Measurements from ENCODE around the gene AP3B1. TPM values are rescaled to one million over a fixed set of nuclear protein-coding genes. Genes with fewer than 3 reads are reported as not detected.

The AP3B1 gene
- total and polyA plus RNA-seq, 2 of the 8 experiments (the other 6 are each of a cell fraction or from before 2014, with no cell fraction given) = 45.8 to 48.3 TPM

- Histone ChIP-seq H3K4me2 (ENCODE audit: insufficient read depth in 1 of 2, low read depth in 2 of 2, low read length in 2 of 2) (no peak overlapping the region), H2AFZ (ENCODE audit: low read length) (no peak overlapping the region), H3K27ac (ENCODE audit: low read depth, low read length) (no peak overlapping the region), H3K36me3 (ENCODE audit: control insufficient read depth in 2 of 4, insufficient read depth in 4 of 4, low read length in 3 of 4) (peaks cover 0 to 12% (median 5%) of the 10 kb centered on the region in 4 experiments; a peak in 4 of 8 replicates), H2BK20ac (ENCODE audit: low read length) (no peak overlapping the region), H3K27me3 (replicated peaks in 1 of 4; ENCODE audit: control insufficient read depth in 3 of 4, extremely low read depth in 1 of 4, insufficient read depth in 3 of 4, low read length in 3 of 4) (no peaks in the 10 kb centered on the region), H3K9me3 (ENCODE audit: insufficient read depth in 2 of 2, low read depth in 1 of 2, low read length in 1 of 2) (peaks cover 0 to 8% of the 10 kb centered on the region in 2 experiments; a peak in 2 of 4 replicates), H2BK5ac (ENCODE audit: low read depth, low read length) (no peak overlapping the region), H3K4me1 (replicated peaks in 1 of 4; ENCODE audit: control insufficient read depth in 3 of 4, insufficient read depth in 4 of 4, low read length in 3 of 4) (no peaks in the 10 kb centered on the region), H3K4me3 (ENCODE audit: extremely low read depth in 1 of 4, insufficient read depth in 2 of 4, low read depth in 3 of 4, low read length in 4 of 4) (no peak overlapping the region), H3K79me2 (ENCODE audit: control insufficient read depth in 1 of 2, insufficient read depth in 2 of 2, low read length in 2 of 2) (no peaks in the 10 kb centered on the region), H3K9ac (replicated peaks in 1 of 4; ENCODE audit: extremely low read depth in 1 of 4, low read depth in 3 of 4, low read length in 3 of 4) (no peak overlapping the region), H3K79me1 (ENCODE audit: low read depth, low read length) (no peaks in the 10 kb centered on the region), H4K8ac (ENCODE audit: extremely low read depth, insufficient read depth, low read length) (no peak overlapping the region), H4K20me1 (replicated peaks in 1 of 2; ENCODE audit: control insufficient read depth in 1 of 2, insufficient read depth in 2 of 2, low read length in 2 of 2) (no peaks in the 10 kb centered on the region), H3K23ac (ENCODE audit: insufficient read length) (no peak overlapping the region), H3K4ac (replicated peaks; ENCODE audit: insufficient read length, low read depth, low read length) (no peak overlapping the region), H4K91ac (replicated peaks; ENCODE audit: insufficient read length, low read length) (no peak overlapping the region), H2BK120ac (replicated peaks; ENCODE audit: low read depth, low read length) (no peak overlapping the region), H3K23me2 (ENCODE audit: low read depth, low read length) (no peaks in the 10 kb centered on the region), H3K18ac (ENCODE audit: extremely low read depth, low read length) (no peak overlapping the region), H3K56ac (replicated peaks; ENCODE audit: insufficient read length, low read depth, low read length) (no peak overlapping the region), H3K14ac (ENCODE audit: insufficient read length) (no peak overlapping the region), H2AK5ac (ENCODE audit: low read depth, low read length) (no peak overlapping the region), H4K5ac (ENCODE audit: insufficient read length, low read depth, low read length) (no peak overlapping the region), H2BK15ac (ENCODE audit: low read length) (no peak overlapping the region), H2BK12ac (ENCODE audit: low read depth, low read length) (no peak overlapping the region)
- 90% methylated on average over 2 of the region's 2 CpGs; no CpG with 5 or more reads in 1 of the 2 experiments for WGBS, 2 experiments (ENCODE audit: extremely low coverage in 1 of 2, insufficient coverage in 1 of 2, insufficient read length in 1 of 2, insufficient replicate concordance in 2 of 2, low coverage in 1 of 2, low lambda C conversion rate in 2 of 2, missing lambda C conversion rate in 1 of 2)
- no peak for DNase-seq (ENCODE audit: low read depth in 1 of 2, low spot score in 2 of 2)
- CTCF ChIA-PET (ENCODE audit: partially characterized antibody) = interaction anchor here (0.8 kb wide), 1 partner anchor 12 kb away, joined by 3 read pairs; no protein-coding TSS in a partner anchor
- no peak for FAIRE-seq
- POLR2A ChIA-PET (ENCODE audit: partially characterized antibody) = no interaction called here
- TF ChIP-seq POLR2A (IDR thresholded peaks at IDR 0.05; ENCODE audit: control extremely low read depth in 1 of 2, low read depth in 2 of 2, low read length in 2 of 2) (no peak), USF2 (IDR thresholded peaks at IDR 0.05; ENCODE audit: low read length) (no peak), SIX5 (IDR thresholded peaks at IDR 0.05; ENCODE audit: low read depth, low read length) (no peak), JUND (IDR thresholded peaks at IDR 0.05; ENCODE audit: low read length) (no peak), GABPA (IDR thresholded peaks at IDR 0.05; ENCODE audit: borderline replicate concordance, insufficient read depth, low read length) (no peak), CTCF (IDR thresholded peaks at IDR 0.05; ENCODE audit: control extremely low read depth in 1 of 3, insufficient read depth in 1 of 3, low read depth in 1 of 3, low read length in 3 of 3) (no peak), KDM5A (IDR thresholded peaks at IDR 0.05; ENCODE audit: low read length) (no peak), EGR1 (IDR thresholded peaks at IDR 0.05; ENCODE audit: borderline replicate concordance, low read depth, low read length) (no peak), TAF1 (IDR thresholded peaks at IDR 0.05; ENCODE audit: low read depth, low read length) (no peak), KDM4A (IDR thresholded peaks at IDR 0.05; ENCODE audit: low read depth, low read length, severe bottlenecking) (no peak), SP1 (IDR thresholded peaks at IDR 0.05; ENCODE audit: low read depth, low read length) (no peak), KDM1A (IDR thresholded peaks at IDR 0.05; ENCODE audit: borderline replicate concordance, low read length) (no peak)
Measured at GRCh38 chr5:78204241-78204640, 90.3 kb downstream of the AP3B1 start.

Measured in H1 (cell line).